Activated CD8-positive, alpha-beta memory T cell treated with anti-CD3 and anti-CD28 coated beads for 36 hours (primary cell): ENCODE results near the gene RUFY1. TPM values are rescaled to one million over a fixed set of nuclear protein-coding genes. Genes with fewer than 3 reads are reported as not detected.
"Not testable (repeated sequence)": the region's sequence is repeated elsewhere in the genome, so short reads cannot be mapped to it uniquely, and the experiment has no call there.

Experiments
- CTCF ChIA-PET: fragments of 350-600 bp; sonication (Branson Sonifier 250); formaldehyde crosslinking; loops from one replicate; lab custom pipeline; 2021; ENCODE audit warnings: antibody characterized with exemption; lab: Charles Lee
- POLR2A ChIA-PET: fragments of 350-600 bp; sonication (Branson Sonifier 250); formaldehyde crosslinking; loops from one replicate; lab custom pipeline; 2021; ENCODE audit warnings: antibody characterized with exemption; lab: Charles Lee
- total RNA-seq, 2 experiments: library from RNA; stranded (reverse); gene quantifications; one replicate each; pipeline ENCODE4 v1.2.3, GENCODE V29; 2021

Gene RUFY1
- total RNA-seq, 2 experiments from 2014 or later = 35.0 to 36.9 TPM

DNA sequence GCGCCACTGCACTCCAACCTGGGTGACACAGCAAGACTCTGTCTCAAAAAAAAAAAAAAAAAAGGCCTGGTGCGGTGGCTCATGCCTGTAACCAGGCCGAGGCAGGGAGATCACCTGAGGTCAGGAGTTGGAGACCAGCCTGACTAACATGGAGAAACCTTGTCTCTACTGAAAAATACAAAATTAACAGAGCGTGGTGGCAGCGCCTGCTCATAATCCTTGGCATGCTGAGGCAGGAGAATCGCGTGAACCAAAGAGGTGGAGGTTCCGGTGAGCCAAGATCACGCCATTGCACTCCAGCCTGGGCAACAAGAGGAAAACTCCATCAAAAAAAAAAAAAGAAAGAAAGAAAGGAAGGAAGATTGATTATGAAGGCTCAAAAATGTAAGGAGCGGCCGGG is 88.9 kb downstream of the RUFY1 start:
- POLR2A ChIA-PET = not testable (repeated sequence)
- CTCF ChIA-PET = interaction anchor here (1.0 kb wide), 1 partner anchor 32 kb away, joined by 3 read pairs; no protein-coding TSS in a partner anchor

DNA sequence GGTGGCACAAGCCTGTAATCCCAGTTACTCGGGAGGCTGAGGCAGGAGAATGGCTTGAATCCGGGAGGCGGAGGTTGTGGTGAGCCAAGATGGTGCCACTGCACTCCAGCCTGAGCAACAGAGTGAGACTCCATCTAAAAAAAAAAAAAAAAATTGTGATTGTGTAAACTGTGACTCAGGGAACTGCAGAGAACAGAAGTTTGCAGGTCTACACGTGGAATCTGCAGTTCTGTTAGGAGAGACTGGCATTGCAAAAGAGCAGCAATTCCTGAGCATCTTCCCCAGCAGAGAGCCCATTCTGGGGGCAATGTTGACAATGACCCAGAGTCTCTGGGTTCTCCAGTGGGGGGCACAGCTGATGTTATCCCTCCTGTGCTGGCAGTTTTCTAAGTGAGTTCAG is 91.4 kb downstream of the RUFY1 start:
- CTCF ChIA-PET, POLR2A ChIA-PET: not testable (repeated sequence)

DNA sequence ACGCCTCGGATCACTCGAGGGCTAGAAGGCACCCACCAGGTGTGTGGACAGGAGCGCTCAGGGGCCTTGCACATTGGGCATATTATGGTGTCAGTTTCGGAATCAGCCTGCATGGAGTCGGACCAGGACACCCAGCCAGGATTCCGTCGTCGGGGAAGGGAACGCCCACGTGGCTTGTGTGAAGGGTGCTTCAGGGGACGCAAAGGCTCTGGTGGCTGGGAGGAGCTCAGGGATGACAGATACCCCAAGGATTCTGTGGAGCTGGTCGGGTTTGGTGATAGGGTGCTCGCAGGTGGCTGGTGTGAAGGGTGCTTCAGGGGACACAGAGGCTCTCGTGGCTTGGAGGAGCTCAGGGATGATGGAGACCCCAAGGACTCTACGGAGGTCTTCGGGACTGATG is 92.3 kb downstream of the RUFY1 start:
- POLR2A ChIA-PET, CTCF ChIA-PET: not testable (repeated sequence)

DNA sequence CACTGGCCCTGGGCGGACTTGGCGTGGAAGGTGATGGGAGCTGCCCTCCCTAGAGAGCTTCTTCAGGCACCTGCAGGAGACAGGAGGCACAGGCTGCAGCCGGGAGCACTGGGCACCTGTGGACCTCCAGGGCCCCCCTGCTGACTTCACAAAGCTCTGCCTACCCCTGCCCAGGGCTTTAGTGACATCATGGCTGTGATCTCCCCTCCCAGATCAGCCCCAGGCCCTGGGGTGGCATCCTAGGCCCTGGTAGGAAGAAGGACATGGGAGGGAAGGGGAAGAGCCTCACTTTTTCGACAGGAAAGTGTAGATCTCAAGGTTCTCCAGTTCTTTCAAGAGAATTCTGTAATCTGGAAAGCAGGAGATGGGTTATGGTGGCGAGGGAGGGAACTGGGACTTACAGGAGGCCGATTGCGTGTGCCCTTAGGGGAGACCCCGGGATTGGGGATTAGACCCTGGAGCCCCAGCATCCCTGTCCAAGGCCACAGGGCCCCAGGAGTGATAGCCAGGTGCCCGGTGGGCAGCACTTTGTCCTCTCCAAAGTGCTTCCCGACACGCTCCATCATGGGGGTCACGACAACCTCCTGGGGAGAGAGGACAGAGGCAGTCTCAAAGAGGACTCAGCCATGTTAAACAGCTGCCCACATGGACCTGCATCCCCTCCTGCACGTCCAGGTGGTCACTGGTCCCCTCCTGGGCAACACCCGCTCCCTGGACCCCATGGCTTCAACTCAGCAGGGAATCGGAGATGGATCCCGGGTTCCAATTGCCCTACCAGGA is 93.0 kb downstream of the RUFY1 start:
- POLR2A ChIA-PET, CTCF ChIA-PET: not testable (repeated sequence)

DNA sequence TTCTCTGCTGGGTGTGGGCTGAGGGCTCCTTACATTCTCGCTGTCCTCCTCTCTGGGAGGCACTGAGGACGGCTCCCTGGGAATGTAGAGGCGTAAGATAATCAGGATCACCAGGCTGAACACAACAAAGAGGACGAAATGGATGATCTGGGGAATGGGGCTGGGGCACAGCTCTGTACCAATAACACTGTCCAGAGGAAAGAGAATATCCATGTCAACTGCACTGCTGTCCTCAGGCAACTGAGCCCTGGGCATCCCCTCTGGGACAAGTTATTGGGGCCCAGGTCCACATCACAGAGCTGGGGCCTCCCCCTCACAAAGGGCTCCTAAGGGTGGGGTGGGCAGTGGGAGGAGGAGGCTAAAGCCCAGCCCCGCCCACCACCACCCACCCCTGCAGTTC is 94.4 kb downstream of the RUFY1 start:
- CTCF ChIA-PET, POLR2A ChIA-PET: not testable (repeated sequence)

DNA sequence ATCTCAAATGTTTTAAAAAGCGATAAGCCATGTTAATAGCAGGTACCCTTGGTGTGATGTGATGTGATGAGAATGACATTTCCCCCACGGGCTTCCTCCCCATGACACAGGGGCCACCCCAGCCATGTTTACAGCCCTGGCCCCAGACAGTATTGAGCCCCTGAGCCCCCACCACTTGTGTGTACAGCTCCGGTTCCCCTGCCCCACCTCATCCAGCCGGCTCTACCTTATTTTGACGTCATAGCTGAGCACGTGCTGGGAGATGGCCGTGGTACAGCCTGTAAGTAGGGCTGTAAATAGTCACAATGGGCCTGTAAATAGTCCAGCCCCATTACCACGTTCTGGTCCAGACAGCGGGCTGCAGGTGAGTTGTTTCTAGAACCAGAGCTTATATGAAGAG is 98.1 kb downstream of the RUFY1 start:
- POLR2A ChIA-PET = no interaction called here

DNA sequence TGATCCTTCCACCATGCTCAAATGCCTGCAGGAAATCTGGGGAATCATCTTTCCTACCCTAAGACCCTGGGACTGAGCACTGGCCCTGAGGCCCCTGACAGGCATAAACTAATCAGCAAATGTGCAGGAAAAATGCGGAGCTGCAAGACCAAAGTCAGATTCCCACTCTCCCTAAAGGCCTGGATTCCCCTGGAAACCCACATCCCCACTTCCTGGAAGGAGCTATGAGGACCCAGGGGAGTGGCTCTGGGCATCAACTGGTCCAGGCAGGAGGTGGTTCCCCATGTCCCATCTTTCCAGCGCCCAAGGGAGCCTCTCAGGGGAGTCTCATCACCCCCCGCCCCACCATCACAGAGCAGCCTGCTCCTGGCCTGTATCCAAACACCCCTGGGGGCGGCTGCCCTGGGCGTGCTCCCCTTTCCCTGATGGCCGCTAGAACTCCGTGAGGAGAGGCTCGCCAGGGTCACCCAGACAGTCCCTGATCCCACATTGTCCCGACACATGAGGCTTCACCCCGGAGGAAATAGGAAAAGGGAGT is 98.9 kb downstream of the RUFY1 start:
- POLR2A ChIA-PET, CTCF ChIA-PET: not testable (repeated sequence)

More for the DNA sequence above, 98.1 kb downstream of the RUFY1 start:
- CTCF ChIA-PET = interaction anchor here (1.1 kb wide), 1 partner anchor 25 kb away, joined by 3 read pairs; the partner anchor contains the start of gene HNRNPH1

DNA sequence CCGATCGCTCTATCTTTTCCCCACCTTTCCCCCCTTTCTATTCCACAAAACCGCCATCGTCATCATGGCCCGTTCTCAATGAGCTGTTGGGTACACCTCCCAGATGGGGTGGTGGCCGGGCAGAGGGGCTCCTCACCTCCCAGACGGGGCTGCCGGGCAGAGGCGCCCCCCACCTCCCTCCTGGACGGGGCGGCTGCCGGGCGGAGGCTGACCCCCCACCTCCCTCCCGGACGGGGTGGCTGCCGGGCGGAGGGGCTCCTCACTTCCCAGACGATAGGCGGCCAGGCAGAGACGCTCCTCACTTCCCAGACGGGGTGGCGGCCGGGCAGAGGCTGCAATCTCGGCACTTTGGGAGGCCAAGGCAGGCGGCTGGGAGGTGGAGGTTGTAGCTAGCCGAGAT is 99.9 kb downstream of the RUFY1 start:
- CTCF ChIA-PET, POLR2A ChIA-PET: not testable (repeated sequence)

DNA sequence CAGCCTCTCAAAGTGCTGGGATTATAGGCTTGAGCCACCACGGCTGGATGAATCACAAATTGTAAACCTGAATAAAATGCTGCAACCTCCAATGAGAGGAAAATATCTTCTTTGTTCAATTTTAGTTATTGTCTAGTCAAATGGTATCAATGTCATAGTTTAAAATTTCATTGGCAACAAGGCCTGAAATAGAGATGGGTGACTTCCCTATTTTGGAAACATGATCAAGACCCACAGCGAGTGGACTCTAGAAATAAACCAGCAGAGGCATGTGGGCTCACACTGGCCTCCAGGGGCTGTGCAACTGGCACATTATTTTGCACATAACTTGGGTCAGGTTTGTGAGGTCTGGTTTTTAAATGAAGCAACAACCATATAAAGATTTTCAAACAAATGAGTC is 102.8 kb downstream of the RUFY1 start:
- CTCF ChIA-PET = not testable (repeated sequence)

DNA sequence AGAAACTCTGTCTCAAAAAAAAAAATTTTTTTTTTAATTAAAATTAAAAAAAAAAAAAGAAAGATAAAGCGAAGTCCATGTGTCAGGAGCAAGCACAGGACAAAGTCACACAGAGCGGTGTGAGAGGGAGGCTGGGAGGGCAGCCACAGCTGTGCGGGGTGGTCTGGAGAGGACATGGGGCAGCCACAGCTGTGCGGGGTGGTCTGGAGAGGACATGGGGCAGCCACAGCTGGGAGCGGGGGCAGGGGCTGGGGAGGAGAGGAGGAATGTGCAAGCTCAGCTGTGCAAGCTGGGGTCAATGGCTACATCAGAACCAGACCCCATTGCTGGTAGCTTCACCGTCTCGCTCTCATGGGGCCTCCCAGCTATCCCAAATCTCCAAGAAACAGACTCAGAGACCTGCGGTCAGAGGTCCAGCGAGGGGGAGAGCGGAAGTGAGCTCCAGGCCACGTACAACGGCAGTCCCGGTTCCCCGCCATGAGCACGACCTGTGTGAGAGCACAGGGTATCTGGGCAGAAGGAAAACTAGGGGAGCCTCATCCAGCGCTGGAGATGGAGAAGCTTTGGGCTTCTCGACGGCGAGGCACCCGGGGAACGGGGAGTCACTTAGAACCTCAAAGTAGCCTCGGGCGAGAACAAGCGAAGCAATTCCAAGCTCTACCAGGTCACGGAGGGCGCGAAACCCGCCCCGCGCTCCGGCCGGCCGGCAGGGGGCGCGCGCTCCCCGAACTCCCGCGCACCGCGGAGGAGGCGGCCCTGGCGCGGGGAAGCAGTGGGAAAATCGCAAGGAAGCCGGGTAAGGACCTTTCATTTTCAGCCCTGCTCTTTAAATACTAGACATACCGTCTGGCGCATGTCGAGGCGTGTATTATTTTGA is 107.2 kb downstream of the RUFY1 start:
- POLR2A ChIA-PET, CTCF ChIA-PET: not testable (repeated sequence)

More for the DNA sequence above, 102.8 kb downstream of the RUFY1 start:
- POLR2A ChIA-PET = not testable (repeated sequence)

DNA sequence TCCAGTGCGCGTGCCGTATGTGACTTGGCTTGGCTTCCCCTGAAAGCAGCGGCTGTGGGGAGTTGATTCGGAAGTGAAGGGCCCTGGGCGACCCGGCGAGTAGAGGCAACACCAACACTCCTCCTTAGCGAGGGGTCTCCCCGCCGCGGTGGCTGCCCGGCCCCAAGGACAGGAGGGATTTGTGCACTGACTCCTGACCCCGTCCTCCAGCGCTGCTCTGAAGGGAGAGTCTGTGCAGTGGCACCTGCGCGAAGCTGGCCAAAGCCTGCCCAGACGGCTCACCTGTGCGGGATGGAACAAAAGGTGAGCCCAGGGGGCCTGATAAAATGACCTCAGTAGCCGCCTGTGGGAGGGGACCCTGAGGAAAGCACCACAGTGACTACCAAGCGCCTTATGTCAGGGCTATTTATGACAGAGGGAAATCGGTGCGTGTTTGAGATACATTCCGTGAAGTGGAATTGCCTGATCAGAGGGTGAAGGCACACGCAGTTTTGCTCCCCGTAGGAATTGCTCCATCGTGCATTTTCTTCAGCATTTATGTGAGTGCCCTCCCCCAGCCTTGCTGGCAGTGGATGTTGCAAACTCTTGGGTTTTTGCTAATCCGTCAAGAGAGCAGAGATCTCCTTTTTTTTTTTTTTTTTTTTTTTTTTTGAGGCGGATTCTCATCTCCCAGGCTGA is 108.0 kb downstream of the RUFY1 start:
- CTCF ChIA-PET, POLR2A ChIA-PET: not testable (repeated sequence)

Other genes starting within 250 kb of the RUFY1 start
- not detected for gene ADAMTS2, start 205.1 kb upstream of the RUFY1 start, total RNA-seq
- 100 to 1,000 TPM; 902 to 926 TPM for gene HNRNPH1, start 73.1 kb downstream of the RUFY1 start, total RNA-seq
- gene CBY3, start 130.5 kb downstream of the RUFY1 start, total RNA-seq = under 1 TPM; 0.55 to 0.96 TPM
- 100 to 1,000 TPM; 559 to 632 TPM for gene CANX, start 148.4 kb downstream of the RUFY1 start, total RNA-seq
- gene MAML1, start 182.3 kb downstream of the RUFY1 start, total RNA-seq = 10 to 100 TPM; 28.6 to 29.5 TPM
- gene LTC4S, start 243.4 kb downstream of the RUFY1 start, total RNA-seq = under 1 TPM; 0.55 to 0.65 TPM